A549 treated with Hydrocortisone at 1 μM for 4 hours (cell line): ENCODE measurements around the gene FST. TPM values are rescaled to one million over a fixed set of nuclear protein-coding genes. Genes with fewer than 3 reads are reported as not detected.

Source experiments
- total RNA-seq: library from RNA; stranded (reverse); fragments of 200-300 nt; extraction: Qiagen RNA extraction; gene quantifications from 5 replicates; pipeline ENCODE4 v1.2.3, GENCODE V29; 2022

FST gene
- total RNA-seq = 1.3 to 2.3 TPM (median 1.9 TPM) in 5 replicates

DNA sequence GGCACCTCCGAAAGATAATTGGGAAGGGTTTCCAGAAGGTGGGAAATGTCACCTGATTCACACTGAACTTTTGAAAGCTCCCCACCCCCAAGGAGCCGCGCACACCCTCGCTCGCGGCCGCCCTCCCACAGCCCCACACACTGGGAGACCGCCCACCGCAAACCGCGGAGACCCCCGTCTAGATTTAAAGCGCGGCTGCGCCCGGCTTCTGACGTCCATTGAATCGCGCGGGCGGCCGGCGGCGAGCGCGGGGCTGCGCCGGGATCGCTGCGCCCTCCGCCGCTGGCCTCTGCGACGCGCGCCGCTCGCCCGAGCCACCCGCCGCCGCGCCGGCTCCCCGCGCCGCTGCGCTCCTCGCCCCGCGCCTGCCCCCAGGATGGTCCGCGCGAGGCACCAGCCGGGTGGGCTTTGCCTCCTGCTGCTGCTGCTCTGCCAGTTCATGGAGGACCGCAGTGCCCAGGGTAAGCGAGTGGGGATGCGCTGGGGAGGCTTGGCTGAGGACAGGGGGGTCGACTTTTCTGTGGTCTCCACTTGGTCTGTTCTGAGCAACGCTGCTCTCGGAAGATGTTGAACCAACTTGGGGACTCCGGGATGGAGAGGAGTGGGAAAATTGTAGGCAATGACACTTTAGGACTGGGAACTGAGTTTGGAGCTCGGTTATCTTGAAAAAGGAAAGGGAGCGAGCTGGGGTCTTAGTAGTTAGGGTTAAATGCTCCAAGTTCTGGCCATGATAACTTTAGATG, at the start of gene FST:
Gene FST, plus strand, starts transcription at position 214 of the 743 bp plus-strand sequence. Its CDS starts 163 bp downstream, at position 377.

Other genes starting within 250 kb of the FST start
- 108 to 119 TPM (median 111 TPM) in 5 replicates for gene NDUFS4, start 80.0 kb downstream of the FST start, total RNA-seq